ENCODE data around the gene CRAMP1.
A peak's percentile ranks its signal among the peaks of the same experiment; 100 is the strongest.

CRAMP1 gene

DNA sequence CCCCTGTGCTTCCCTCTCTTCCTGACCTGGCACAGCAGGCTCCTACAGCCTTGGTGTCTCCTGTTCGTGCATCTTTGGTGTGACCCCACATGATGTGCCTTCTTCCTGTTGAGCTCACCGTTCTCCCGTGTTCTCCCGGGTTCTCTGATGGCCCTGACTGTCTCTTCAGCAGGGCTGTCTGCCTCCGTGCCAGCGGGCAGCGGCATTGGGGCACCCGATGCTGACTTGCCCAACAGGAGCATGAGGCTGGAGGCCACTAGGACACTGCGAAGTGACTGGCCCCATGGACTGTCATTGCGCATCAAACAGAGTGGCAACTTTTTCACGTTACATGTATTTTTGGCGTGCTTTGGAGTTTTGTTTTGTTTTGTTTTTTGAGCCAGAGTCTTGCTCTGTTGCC, 22.4 kb downstream of the CRAMP1 start:
- DNase-seq, result no peak

DNA sequence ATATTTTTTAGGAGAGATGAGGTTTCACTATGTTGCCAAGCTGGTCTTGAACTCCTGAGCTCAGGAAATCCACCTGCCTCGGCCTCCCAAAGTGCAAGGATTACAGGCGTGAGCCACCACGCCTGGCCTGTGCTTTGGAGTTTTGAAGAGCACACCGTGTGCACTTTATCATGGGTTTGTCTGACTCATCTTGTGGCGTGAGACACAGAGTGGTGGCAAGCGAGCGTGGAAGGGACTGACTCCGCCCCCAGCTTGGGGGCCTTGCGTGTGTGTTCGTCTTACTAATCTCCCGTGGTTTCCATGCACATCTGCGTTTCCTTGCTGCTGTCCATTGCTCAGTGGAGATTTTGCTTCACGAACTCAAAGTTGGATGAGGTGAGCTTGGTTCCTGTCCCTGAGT, 22.9 kb downstream of the CRAMP1 start:
- no peak for DNase-seq

DNA sequence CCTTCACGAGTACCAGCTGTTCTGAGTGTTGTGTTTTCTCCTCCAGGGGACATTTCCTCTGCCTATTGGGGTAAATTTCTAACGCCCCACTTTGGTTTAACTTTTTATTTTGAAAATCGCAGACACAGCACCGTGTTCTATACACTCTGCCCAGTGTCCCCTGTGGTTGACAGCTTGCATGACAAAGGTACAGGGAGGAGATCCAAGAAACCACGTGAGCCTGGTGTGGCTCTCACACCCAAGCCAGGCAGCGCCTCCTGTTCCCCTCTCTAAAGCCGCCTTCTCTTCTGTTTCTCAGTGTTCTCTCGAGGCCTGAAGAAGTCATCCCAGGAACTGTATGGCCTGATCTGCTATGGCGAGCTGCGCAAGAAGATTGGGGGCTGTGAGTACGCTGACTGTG, 25.4 kb downstream of the CRAMP1 start:
- no peak for DNase-seq

DNA sequence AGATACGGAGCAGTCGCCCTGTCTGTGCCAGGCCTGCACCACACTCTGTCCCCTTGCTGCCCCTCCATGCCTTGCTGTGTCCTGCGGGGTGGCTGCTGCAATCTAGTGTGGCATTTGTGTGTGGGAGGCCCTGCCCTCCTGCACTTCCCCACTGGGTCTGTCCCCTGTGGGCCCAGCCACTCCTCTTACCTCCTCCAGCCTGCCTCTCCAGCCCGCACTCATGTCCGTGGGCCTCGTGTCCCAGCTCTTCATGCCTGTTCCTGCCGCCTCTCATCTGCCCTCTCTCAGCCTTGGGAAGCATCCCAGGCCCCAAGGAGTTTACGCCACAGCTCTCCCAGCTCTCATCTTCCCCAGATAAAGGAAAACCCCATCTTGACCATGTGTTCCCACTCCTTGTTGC, 26.6 kb downstream of the CRAMP1 start:
- DNase-seq, result no peak

DNA sequence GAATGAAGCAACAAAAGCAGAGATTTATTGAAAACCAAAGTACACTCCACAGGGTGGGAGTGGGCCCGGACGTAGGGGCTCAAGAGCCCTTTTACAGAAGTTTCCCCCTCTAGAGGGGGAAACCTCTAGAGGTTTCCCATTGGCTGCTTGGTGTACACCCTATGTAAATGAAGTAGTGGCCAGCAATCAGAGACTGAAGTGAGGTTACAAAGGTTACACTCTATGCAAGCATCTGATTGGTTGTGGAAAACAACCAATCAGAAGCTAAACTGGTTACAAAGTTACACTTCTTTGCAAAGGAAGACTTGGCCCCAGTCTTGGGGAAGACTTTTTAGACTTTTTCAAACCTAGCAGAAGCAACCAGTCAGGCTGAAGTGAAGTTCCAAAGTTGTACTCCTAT, 27.1 kb downstream of the CRAMP1 start:
- no peak for DNase-seq

DNA sequence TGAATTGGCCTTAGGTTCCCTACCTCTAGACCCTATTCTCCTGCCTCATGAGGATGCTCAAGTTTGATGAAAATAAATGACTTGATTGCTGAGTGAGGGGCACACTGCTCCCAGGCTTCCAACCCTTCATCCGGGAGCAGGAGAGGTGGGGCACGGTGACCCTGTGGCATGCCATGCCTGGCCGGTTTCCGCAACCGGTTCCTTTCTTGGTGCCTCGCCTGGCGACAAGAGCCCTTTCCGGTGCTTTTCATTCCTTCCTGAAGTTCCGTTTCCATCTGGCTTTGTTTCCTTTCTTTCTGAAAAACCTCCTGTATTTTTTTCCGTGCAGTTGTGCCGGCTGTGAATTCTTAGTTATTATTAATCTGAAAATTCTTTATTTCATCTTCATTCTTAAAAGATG, 27.7 kb downstream of the CRAMP1 start:
- no peak for DNase-seq

DNA sequence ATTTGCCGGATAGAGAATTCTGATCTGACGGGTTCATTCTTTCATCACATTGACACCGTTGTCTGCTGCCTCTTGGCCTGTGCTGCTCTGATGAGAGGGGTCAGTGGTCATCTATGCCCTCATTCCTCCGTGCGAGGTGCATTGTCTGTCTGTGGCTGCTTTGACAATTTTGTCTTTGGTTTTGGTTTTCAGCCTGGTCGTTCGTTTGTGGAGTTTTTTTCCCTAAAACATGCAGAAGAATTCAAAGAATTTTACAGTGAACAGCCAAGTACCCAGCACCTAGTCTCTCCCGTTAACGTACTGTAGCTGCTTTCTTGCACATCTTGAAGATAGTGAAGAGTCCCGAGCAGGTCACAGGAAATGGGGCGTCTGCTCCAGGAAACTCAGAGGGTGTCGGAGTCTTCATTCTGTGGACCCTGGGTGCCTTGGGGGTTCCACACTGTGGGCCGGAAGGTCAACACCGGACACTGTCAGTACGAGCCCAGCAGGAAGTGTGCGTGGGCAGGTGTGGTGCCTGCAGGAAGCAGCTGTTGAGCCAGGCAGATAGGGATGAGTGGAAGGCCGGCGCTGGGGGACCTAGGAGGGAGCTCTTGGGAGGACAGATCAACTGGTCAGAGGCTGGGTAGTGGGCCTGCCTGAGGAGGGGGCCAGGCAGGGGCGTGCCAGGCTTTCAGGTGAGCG, 28.2 kb downstream of the CRAMP1 start:
- no peak for DNase-seq

DNA sequence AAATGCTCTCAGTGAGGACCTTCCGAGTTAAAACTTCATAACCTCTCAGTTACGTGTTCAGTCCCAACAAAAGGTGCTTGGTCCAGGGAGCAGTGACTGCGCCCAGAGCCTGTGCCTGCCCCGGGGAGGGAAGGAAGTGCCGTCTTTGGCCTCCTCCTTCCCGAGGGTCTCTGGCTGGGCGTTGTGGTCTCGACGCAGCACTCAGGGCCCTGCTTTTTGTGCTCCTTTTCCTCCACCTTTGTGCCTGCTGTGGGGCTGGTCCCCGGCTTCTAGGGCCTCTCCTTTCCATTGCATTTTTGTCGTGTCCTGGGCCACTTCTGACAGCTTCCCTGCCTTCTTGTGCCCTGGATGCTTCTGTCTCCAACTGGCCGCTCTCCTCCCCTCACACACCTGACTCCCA, 29.1 kb downstream of the CRAMP1 start:
- DNase-seq, result no peak

DNA sequence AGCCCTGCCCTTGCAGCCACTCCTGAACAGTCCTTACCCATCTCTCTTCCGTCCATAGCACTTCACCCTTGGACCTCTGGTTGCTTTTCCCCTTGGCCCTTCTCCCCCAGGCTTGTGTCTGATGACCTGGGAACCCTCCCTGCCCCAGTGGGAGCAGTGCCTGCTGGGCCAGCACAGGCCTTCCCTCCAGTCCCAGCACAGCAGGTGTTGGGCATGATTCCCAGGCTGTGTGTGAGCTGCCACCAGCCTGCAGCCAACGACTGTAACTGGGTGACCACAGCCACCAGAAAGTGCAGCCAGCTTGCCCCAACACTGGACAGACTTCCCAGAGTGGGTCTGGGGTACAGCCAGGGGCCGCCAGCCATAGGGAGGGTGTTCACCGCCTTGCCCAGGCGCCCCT, 30.0 kb downstream of the CRAMP1 start:
- no peak for DNase-seq

DNA sequence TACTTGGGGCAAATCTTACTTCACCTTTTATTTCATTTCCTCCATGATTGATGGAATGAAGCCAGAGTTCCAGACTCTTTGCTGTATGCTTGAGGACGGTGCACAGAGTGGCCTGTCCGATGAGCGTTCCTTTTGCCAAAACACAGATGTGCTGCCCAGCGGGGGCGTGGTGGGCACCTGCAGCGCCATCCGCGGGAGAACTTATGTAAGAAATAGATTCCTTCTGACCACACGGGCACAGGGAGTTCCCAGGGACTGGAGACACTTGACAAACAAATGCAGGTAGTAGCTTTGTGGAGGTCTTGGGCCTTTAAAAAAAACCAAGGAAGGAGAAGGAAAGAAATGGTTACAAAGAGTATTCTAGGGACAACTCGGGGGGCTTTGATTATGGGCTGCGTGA, 30.6 kb downstream of the CRAMP1 start:
- no peak for DNase-seq

DNA sequence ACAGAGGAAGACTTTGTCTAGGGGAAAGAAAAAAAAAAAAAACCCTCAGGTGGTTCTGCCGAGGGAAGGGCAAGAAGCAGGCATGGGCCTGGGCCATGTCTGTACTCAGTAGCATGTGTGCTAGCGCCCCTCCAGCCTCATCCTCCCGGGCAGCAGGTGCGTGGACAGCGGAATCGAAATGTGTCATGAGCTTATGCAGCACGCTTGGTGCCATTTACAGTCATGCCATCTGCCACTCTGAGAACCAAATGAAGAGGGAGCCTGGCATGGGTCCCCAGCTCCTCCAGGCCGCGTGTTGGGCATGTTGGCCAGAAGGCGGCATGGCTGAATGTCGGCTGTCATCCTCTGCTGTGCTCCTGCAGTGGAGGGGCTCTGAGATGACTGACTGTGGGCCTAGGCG, 31.4 kb downstream of the CRAMP1 start:
- no peak for DNase-seq

DNA sequence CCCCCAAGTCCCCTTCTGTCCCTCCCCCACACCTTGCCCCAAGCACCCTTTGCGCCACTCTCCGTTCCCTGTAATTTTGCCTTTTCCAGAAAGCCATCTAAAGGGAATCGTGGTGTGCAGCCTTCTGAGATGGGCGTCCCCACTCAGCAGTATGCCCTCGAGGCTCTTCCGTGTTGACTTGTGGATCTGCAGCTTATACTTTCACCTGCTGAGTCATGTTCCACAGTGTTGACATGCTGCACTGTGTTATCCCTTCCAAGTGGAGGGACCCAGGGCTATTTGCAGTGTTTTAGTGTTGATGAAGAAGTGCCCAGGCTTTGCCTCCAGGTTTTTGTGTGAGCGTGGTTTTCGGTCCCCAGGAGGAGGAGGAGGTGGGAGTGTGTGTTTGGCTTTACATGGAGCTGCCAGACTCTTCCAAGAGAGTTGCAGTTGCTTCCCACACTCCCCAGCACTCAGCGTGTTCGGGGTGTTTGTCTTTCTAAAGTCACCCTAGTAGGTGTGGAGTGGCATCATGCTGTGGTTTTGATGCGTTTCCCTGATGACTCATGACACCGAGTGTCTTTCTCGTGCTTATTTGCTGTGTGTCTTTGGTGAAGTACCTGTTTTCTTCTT, 33.9 kb downstream of the CRAMP1 start:
- peak; percentile 24 to 28 for DNase-seq

DNA sequence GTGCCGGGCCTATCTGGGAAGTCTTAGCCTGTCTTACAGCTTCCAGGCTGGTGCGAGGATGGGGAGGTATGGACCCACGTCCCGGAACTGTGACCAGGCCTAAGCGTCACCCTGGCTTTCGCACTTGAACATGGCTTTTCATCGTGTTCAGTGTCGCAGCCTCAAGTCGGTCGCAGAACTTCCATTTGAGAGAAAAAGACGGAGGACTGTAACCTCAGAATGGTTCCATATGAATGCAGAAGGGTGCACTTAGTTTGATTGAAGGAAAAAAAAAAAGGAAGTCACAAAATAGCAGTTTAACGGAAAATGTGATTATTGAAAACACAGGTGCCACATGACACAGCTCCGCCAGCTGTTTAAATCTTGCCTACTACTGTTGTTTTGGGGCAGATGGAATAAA, 35.7 kb downstream of the CRAMP1 start:
- DNase-seq, result no peak

DNA sequence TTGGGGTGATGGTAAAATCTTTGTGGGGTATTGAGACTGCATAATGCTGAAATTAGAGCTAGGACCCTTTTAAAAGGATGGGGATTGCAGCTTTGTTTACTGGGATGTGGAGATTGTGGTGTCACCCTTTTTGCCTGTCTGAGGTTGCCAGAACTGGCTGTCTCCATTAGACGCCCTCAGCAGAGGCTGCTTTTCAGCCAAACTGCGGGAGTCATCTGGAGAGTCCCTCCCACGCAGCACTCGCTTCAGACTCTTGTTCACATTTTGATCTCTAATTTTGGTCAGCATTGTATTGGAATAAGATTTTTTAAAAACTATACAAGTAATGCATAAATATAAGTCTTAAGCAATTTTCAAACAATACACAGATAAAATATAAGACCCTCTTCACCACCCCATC, 38.0 kb downstream of the CRAMP1 start:
- no peak for DNase-seq

DNA sequence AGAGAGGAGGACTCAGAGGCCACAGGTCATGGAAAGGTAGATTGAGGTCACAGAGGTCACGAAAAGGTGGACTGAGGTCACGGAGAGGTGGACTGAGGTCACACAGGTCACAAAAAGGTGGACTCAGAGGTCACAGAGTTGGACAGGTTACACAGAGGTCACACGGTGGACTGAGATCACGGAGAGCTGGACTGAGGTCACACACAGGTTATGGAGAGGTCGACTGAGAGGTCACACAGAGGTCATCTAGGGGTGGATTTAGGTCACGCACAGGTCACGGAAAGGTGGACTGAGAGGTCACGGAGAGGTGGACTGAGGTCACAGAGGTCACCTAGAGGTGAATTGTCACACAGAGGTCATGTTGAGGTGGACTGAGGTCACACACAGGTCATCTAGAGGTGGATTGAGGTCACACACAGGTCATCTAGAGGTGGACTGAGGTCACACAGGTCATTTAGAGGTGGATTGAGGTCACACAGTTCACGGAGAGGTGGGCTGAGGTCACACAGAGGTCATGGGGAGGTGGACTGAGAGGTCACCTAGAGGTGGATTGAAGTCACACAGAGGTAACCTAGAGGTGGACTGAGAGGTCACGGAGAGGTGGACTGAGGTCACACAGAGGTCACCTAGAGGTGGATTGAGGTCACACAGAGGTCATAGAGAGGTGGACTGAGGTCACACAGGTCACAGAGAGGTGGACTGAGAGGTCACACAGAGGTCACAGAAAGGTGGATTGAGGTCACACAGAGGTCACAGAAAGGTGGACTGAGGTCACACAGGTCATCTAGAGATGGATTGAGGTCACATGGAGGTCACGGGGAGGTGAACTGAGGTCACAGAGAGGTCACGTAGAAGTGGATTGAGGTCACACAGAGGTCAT, 39.2 kb downstream of the CRAMP1 start:
- no peak for DNase-seq

DNA sequence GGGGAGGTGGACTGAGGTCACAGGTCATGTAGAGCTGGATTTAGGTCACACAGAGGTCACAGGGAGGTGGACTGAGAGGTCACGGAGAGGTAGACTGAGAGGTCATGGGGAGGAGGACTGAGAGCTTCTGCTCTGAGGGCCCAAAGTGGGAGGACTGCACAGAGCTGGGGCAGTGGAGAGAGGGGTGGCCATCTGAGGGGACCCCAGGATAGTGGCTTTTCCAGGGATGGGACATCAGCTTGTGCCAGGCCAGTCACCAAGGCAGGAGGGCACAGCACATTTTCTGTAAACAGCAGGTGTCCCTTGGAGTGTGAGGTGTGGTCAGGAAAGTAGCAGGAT, 39.8 kb downstream of the CRAMP1 start:
- no peak for DNase-seq

DNA sequence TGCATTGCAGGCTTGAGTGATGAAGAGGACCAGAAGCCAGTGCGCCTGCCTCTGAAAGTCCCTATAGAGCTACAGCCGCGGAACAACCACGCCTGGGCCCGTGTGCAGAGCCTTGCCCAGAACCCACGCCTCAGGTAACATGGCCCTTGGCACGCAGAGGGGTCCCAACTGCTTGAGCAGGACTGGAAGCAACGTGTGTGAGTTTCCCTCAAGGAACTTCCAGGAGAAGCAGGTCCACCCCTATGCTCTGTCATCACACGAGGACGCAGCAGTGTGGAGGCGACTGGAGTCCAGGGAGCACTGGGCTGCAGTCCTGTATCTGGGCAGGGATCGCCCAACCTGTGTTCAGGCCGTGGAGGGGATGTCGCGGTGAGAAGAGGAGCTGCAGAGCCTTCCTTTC, 40.9 kb downstream of the CRAMP1 start:
- no peak for DNase-seq

DNA sequence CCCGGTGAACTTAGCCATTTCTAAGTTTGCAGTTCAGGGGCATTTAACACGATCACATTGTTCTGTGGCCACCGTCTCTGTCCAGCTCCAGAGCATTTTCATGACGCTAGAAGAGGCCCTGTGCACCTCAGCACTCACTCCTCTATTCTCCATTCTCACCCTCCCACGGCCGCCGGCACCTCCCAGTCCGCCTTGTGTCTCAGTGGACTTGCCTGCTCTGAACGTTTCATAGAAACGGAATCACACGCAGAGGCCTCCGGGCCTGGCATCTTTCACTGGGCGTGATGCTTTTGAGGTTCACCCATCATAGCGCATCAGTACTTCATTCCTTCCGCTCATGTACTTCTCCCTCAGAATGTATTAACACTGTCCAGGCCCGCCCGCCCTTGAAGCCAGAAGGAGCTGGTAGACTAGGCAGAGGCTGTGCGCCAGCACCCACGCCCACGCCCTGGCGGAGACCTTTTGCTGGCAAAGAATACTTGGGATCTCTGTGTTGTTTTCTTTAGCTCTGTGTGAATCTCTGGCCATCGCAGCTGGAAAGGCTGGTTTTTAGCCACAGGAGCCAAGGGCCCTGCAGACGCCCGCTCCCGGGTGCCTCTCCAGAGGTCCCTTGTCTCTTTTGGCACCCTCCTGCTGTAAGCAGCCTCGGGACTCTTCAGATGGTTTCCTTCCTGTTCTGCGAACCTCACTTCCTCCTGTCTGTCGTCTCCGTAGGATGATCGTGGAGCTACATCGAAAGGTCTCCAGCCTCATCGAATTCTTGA, 42.5 kb downstream of the CRAMP1 start:
- DNase-seq, result no peak

DNA sequence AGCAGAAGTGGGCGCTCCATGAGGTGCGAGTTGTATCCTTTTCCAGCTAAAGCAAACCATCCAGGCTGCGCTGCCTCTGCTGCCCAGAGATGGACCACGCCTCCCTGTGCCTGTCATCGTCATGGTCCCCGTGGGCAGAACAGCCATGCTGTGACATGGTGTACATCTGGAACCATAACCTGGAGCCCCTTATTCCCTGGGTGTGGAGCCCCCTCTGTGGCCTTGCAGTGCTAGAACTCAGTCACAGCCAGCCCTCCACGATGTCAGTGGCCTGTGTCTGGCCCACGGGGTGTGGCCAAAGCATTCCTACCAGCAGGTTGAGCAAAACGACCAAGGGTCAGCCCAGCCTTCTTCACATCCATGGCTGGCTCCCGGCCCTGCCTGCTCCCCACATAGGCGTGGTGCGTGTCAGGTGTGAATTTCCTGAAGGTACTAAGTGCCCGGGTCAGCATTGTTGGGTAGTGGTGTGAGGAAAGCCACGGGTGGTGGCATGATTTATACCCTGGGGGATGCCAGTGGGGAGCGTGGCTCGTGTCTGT, 43.2 kb downstream of the CRAMP1 start:
- DNase-seq, result no peak

DNA sequence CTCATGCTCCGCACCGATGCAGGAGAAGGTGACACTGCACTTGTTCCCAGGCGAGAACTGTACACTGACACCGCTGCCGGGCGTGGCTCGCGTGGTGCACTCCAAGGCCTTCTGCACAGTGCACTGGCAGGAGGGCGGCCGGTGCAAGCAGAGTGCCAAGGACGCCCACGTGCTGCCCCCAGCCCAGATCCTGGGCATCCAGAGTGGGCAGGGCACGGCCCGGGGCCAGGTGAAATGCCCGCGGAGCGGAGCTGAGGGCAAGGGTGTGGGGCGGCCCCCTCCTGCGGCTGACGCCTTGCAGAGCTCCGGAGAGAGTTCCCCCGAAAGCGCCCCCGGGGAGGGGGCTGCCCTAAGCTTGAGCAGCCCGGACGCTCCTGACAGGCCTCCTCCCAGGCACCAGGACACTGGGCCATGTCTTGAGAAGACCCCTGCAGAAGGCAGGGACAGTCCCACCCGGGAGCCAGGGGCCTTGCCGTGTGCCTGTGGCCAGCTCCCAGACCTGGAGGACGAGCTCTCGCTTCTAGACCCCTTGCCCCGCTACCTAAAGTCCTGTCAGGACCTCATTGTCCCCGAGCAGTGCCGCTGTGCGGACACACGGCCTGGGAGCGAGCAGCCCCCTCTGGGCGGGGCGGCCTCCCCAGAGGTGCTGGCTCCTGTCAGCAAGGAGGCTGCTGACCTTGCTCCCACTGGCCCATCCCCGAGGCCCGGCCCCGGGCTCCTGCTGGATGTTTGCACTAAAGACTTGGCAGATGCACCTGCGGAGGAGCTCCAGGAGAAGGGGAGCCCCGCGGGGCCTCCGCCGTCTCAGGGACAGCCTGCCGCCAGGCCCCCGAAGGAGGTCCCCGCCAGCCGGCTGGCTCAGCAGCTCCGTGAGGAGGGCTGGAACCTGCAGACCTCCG, 44.0 kb downstream of the CRAMP1 start:
- no peak for DNase-seq

DNA sequence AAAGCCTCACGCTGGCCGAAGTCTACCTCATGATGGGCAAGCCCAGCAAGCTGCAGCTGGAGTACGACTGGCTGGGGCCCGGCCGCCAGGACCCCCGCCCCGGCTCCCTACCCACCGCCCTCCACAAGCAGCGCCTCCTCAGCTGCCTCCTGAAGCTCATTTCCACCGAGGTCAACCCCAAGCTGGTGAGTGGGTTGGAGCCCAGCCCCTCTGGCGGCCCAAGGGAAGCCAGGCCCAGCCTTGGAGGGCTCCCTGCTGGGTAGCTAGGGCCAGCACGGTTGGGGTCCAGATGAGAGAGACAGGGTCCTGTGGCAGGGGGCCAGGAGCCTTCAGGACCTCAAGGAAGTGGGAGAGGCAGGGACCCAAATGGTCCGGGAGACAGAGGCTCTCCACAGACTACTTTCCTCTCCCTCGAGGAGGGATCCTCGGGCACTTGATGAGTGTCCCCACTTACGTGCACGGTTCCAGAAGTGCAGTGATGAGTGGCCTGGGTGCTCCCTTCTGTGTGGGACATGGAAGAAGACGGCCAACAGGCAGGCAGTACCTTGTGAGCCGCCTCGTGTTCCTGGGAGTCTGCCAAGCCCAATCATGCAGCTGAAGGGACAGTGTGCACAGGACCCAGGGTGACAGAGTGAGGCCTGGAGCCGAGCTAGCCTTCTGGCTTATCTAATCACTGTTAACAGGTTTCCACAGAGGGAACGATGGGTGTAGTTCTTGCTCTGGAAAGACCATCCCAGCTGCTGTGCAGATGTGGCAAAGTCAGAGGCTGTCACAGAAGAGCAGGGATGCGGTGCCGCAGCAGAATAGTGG, 44.9 kb downstream of the CRAMP1 start:
- no peak for DNase-seq

All from CD4-positive, alpha-beta T cell treated with Interleukin-1 beta for 1 hour (primary cell).